OCI-LY7 (cell line): ENCODE data around the gene UBE2G1. TPM values are rescaled to one million over a fixed set of nuclear protein-coding genes. Genes with fewer than 3 reads are reported as not detected.

Source experiments
- BruUV-seq: library from RNA; stranded (reverse); fragments of 400-500 nt; replicated peaks from 2 replicates; lab custom pipeline; 2021; lab: Mats Ljungman, UMichigan
- CTCF ChIA-PET: fragments of 300-600 bp; sonication (Branson Sonifier 250); formaldehyde crosslinking; loops from one replicate; lab custom pipeline; 2022; ENCODE audit warnings: antibody characterized with exemption; ENCODE audit not compliant: unreplicated experiment; lab: Charles Lee
- POLR2A ChIA-PET: fragments of 300-600 bp; sonication (Branson Sonifier 250); formaldehyde crosslinking; loops from one replicate; lab custom pipeline; 2022; ENCODE audit warnings: antibody characterized with exemption; lab: Charles Lee
- DNase-seq: peaks from one replicate; pipeline ENCODE4 v3.0.0-alpha.2; 2015; ENCODE audit warnings: low spot score
- H2AFZ ChIP-seq: fragments of 200-600 bp; sonication (generic), shearing (Covaris generic); 2 replicates; pipeline ENCODE4 v1.6.1; 2014; ENCODE audit warnings: mild to moderate bottlenecking, antibody characterized with exemption, low read length, moderate library complexity
- H3K27ac ChIP-seq: fragments of 200-600 bp; sonication (generic); 2 replicates; pipeline ENCODE4 v1.5.1; 2014; ENCODE audit warnings: mixed run types, low read depth, mild to moderate bottlenecking, moderate library complexity, low read length, inconsistent platforms; ENCODE audit not compliant: poor library complexity, severe bottlenecking
- H3K36me3 ChIP-seq: fragments of 200-600 bp; sonication (generic); 2 replicates; pipeline ENCODE4 v1.6.1; 2014; ENCODE audit warnings: mild to moderate bottlenecking, antibody characterized with exemption, low read length, moderate library complexity, mixed read lengths; ENCODE audit not compliant: insufficient read depth
- H3K4me1 ChIP-seq: fragments of 200-600 bp; sonication (generic); 2 replicates; pipeline ENCODE4 v1.5.1; 2014; ENCODE audit warnings: mild to moderate bottlenecking, low read length; ENCODE audit not compliant: insufficient read depth, poor library complexity, severe bottlenecking
- H3K4me2 ChIP-seq: fragments of 200-600 bp; sonication (generic); 2 replicates; pipeline ENCODE4 v1.6.1; 2014; ENCODE audit warnings: mild to moderate bottlenecking, low read length
- H3K4me3 ChIP-seq: fragments of 200-600 bp; sonication (generic); 2 replicates; pipeline ENCODE4 v1.5.1; 2014; ENCODE audit warnings: mild to moderate bottlenecking, low read depth, low read length; ENCODE audit not compliant: poor library complexity, severe bottlenecking
- H3K79me2 ChIP-seq: fragments of 200-600 bp; sonication (generic); 2 replicates; pipeline ENCODE4 v1.6.1; 2016; ENCODE audit warnings: low read depth, mild to moderate bottlenecking, low read length, moderate library complexity, mixed read lengths; ENCODE audit not compliant: insufficient read depth
- H3K9me2 ChIP-seq: fragments of 200-600 bp; sonication (generic); 2 replicates; pipeline ENCODE4 v1.6.1; 2016; ENCODE audit warnings: mild to moderate bottlenecking, low read length, mixed read lengths; ENCODE audit not compliant: insufficient read depth
- H3K9me3 ChIP-seq: fragments of 200-600 bp; sonication (generic); 2 replicates; pipeline ENCODE4 v1.6.1; 2014; ENCODE audit warnings: mild to moderate bottlenecking, mixed run types, low read length, mixed read lengths
- H4K20me1 ChIP-seq: fragments of 200-600 bp; sonication (generic); 2 replicates; pipeline ENCODE4 v1.6.1; 2014; ENCODE audit warnings: mild to moderate bottlenecking, antibody characterized with exemption, low read length, moderate library complexity, mixed read lengths; ENCODE audit not compliant: insufficient read depth
- EZH2phosphoT487 ChIP-seq: fragments of 200-600 bp; sonication (generic); IDR thresholded peaks from 2 replicates; pipeline ENCODE4 v1.6.1; 2018; ENCODE audit warnings: low read depth, borderline replicate concordance, mild to moderate bottlenecking, mixed run types, antibody characterized with exemption, low read length, moderate library complexity, mixed read lengths
- intact Hi-C: fragments of 100-400 bp; cut with micrococcal nuclease; formaldehyde crosslinking; loops from one replicate; pipeline ENCODE4 v1.10.0; 2022; ENCODE audit not compliant: unreplicated experiment
- total RNA-seq, 2 experiments: library from RNA; depleted of rRNA in 1 of 2; stranded (reverse); fragments of >200 nt in 1 of 2; shearing (Covaris generic) in 1 of 2; gene quantifications; 2 replicates each; pipeline ENCODE4 v1.2.3, GENCODE V29; 2014 to 2022
- TF ChIP-seq, protein P1 (sequence below): fragments of 200-600 bp; sonication (generic); conservative IDR thresholded peaks from 2 replicates; pipeline ENCODE4 v1.5.1; 2014; ENCODE audit warnings: mild to moderate bottlenecking, antibody characterized with exemption, low read length, moderate library complexity, mixed read lengths

UBE2G1 gene
- total RNA-seq, 2 experiments from 2014 or later, result 115 to 216 TPM

GRCh38 chr17:4386406-4386805 is 19.9 kb upstream of the UBE2G1 start:
- H3K4me2 ChIP-seq, result peak overlapping the region; percentile 19; the same call in 1 of the 2 replicates
- ChIA-PET POLR2A (interaction anchor here (0.7 to 1.9 kb wide), 4 partner anchors 8 to 343 kb away, joined by 5 to 10 read pairs (median 6); no protein-coding TSS in a partner anchor), CTCF (no interaction called here)
- intact Hi-C loops, result no loop called here
- BruUV-seq, result no TSS peak
- no peak for TF ChIP-seq EZH2phosphoT487
- TF ChIP-seq, protein P1, sequence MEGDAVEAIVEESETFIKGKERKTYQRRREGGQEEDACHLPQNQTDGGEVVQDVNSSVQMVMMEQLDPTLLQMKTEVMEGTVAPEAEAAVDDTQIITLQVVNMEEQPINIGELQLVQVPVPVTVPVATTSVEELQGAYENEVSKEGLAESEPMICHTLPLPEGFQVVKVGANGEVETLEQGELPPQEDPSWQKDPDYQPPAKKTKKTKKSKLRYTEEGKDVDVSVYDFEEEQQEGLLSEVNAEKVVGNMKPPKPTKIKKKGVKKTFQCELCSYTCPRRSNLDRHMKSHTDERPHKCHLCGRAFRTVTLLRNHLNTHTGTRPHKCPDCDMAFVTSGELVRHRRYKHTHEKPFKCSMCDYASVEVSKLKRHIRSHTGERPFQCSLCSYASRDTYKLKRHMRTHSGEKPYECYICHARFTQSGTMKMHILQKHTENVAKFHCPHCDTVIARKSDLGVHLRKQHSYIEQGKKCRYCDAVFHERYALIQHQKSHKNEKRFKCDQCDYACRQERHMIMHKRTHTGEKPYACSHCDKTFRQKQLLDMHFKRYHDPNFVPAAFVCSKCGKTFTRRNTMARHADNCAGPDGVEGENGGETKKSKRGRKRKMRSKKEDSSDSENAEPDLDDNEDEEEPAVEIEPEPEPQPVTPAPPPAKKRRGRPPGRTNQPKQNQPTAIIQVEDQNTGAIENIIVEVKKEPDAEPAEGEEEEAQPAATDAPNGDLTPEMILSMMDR, result no peak
- no peak overlapping the region for H3K4me3 ChIP-seq
- DNase-seq, result no peak
- no peaks in the 10 kb centered on the region for H3K79me2 ChIP-seq
- peaks cover 47% of the 10 kb centered on the region for H3K4me1 ChIP-seq
- H3K36me3 ChIP-seq, result no peaks in the 10 kb centered on the region
- no peaks in the 10 kb centered on the region for H3K9me2 ChIP-seq
- H4K20me1 ChIP-seq, result no peaks in the 10 kb centered on the region
- no peaks in the 10 kb centered on the region for H3K9me3 ChIP-seq
- peak overlapping the region; percentile 24; the same call in 1 of the 2 replicates for H2AFZ ChIP-seq
- H3K27ac ChIP-seq, result peak overlapping the region; percentile 22

GRCh38 chr17:4381690-4382671 is 15.5 kb upstream of the UBE2G1 start:
- POLR2A ChIA-PET, result interaction anchor here (0.7 to 5.0 kb wide), 6 partner anchors 8 to 21 kb away, joined by 3 to 29 read pairs (median 6); no protein-coding TSS in a partner anchor
- H3K27ac ChIP-seq, result peak overlapping the region; percentile 86

More at GRCh38 chr17:4381690-4382671, 15.5 kb upstream of the UBE2G1 start:
- CTCF ChIA-PET, result no interaction called here
- Histone ChIP-seq H3K9me2 (no peaks in the 10 kb centered on the region), H3K9me3 (no peaks in the 10 kb centered on the region), H3K79me2 (no peaks in the 10 kb centered on the region), H3K4me2 (peak overlapping the region; percentile 64), H3K4me1 (peaks cover 64% of the 10 kb centered on the region), H3K4me3 (no peak overlapping the region), H2AFZ (peak overlapping the region; percentile 90; the same call in 1 of the 2 replicates), H4K20me1 (no peaks in the 10 kb centered on the region), H3K36me3 (no peaks in the 10 kb centered on the region)
- TF ChIP-seq EZH2phosphoT487, result no peak
- TF ChIP-seq, protein P1, result no peak
- no TSS peak for BruUV-seq
- intact Hi-C loops, result no loop called here
- DNase-seq, result no peak
